Suprapubic skin (tissue), 4 donors: Measurements from ENCODE around the gene RAB8A. TPM values are rescaled to one million over a fixed set of nuclear protein-coding genes. Genes with fewer than 3 reads are reported as not detected.
A peak's percentile ranks its signal among the peaks of the same experiment; 100 is the strongest.

ENCODE experiments used
- DNase-seq, 2 donors: peaks; one replicate each; pipeline ENCODE4 v3.0.0-alpha.2; 2019; ENCODE audit warnings: low spot score in 2 of 2
- H3K27ac ChIP-seq: fragments of 200-600 bp; sonication (generic); one replicate; pipeline ENCODE4 v1.5.1; 2019
- H3K27me3 ChIP-seq: fragments of 200-600 bp; sonication (generic); one replicate; pipeline ENCODE4 v1.5.1; 2019
- H3K36me3 ChIP-seq: fragments of 200-600 bp; sonication (generic); one replicate; pipeline ENCODE4 v1.5.1; 2019
- H3K4me1 ChIP-seq: fragments of 200-600 bp; sonication (generic); one replicate; pipeline ENCODE4 v1.5.1; 2019
- H3K4me3 ChIP-seq: fragments of 200-600 bp; sonication (generic); one replicate; pipeline ENCODE4 v1.5.1; 2019; ENCODE audit warnings: mild to moderate bottlenecking
- H3K9me3 ChIP-seq: fragments of 200-600 bp; sonication (generic); one replicate; pipeline ENCODE4 v1.5.1; 2019
- EP300 ChIP-seq: sonication (generic); formaldehyde crosslinking; IDR thresholded peaks from one replicate; pipeline ENCODE4 v1.6.1; 2017; ENCODE audit warnings: antibody characterized with exemption
- POLR2A ChIP-seq, 2 donors: fragments of 450-650 bp; IDR thresholded peaks; one replicate each; pipeline ENCODE4 v1.6.1; 2017; ENCODE audit warnings: antibody characterized with exemption in 2 of 2, mild to moderate bottlenecking in 2 of 2, moderate library complexity in 2 of 2
- POLR2AphosphoS5 ChIP-seq, 3 donors: sonication (generic); formaldehyde crosslinking; IDR thresholded peaks; one replicate each; pipeline ENCODE4 v1.6.1; 2017; ENCODE audit warnings: antibody characterized with exemption in 3 of 3
- WGBS: methylation state at CpG from one replicate; pipeline ENCODE4 v1.1.5; 2018; 5-methylcytosine and 5-hydroxymethylcytosine counted together
- total RNA-seq, 4 donors: library from RNA; depleted of rRNA; stranded (reverse); fragments of >200 nt; gene quantifications; one replicate each; pipeline ENCODE4 v1.1.0, GENCODE V29; 2016
- TF ChIP-seq, protein P1 (sequence below), 2 donors: fragments of 200-600 bp in 1 of 2; fragments of 450-650 bp in 1 of 2; sonication (generic) in 1 of 2; IDR thresholded peaks; one replicate each; pipeline ENCODE4 v1.5.1; 2016 to 2019; ENCODE audit warnings: antibody characterized with exemption in 2 of 2, mild to moderate bottlenecking in 1 of 2, moderate library complexity in 1 of 2

Gene RAB8A
- total RNA-seq, 4 donors from 2014 or later = 48.9 to 61.9 (median 58.5) TPM

DNA sequence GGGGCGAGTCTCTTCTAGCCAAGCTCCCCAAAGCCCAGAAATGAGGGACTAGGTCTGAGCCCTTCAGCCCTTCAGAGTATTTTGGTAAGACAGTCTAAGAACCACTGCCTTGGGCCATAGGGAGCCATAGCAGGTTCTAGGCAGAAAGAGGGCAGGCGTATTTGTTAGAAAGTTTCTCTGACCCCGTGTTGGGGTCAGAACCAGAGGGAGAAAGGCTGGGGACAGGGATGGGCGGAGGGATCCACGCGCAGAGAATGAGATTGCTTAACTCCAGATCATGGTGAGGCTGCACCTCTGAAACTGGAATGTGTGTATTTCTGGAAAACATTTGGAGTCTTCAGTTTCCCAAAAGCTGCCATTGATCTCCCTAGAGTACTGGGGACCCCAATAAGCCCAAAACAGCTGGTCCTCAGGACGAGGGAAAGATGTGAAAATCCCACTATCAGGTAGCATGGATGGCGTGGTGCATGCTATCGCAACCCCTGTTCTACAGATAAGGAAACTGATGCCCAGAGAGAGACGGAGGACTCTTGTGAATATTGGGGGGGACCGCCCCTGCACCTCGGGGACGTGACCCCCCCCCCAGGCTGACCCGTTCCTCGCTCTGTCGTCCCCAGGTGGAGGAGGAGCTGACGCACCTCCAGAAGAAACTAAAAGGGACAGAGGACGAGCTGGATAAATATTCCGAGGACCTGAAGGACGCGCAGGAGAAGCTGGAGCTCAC is 36.1 kb upstream of the RAB8A start:
- Histone ChIP-seq H3K27ac (peak overlapping the region; percentile 98), H3K4me3 (peak overlapping the region; percentile 97), H3K4me1 (peaks cover 58% of the 10 kb centered on the region), H3K9me3 (no peaks in the 10 kb centered on the region), H3K36me3 (no peaks in the 10 kb centered on the region), H3K27me3 (no peaks in the 10 kb centered on the region)
- DNase-seq = peak in 1 of 2 donors; percentile 61
- no peak for TF ChIP-seq EP300
- no peak for TF ChIP-seq POLR2AphosphoS5 (IDR thresholded peaks at IDR 0.05)
- no peak for TF ChIP-seq POLR2A (IDR thresholded peaks at IDR 0.05)
- TF ChIP-seq, protein P1, sequence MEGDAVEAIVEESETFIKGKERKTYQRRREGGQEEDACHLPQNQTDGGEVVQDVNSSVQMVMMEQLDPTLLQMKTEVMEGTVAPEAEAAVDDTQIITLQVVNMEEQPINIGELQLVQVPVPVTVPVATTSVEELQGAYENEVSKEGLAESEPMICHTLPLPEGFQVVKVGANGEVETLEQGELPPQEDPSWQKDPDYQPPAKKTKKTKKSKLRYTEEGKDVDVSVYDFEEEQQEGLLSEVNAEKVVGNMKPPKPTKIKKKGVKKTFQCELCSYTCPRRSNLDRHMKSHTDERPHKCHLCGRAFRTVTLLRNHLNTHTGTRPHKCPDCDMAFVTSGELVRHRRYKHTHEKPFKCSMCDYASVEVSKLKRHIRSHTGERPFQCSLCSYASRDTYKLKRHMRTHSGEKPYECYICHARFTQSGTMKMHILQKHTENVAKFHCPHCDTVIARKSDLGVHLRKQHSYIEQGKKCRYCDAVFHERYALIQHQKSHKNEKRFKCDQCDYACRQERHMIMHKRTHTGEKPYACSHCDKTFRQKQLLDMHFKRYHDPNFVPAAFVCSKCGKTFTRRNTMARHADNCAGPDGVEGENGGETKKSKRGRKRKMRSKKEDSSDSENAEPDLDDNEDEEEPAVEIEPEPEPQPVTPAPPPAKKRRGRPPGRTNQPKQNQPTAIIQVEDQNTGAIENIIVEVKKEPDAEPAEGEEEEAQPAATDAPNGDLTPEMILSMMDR (IDR thresholded peaks at IDR 0.05) = no peak
- 29% methylated on average over 21 of the region's 21 CpGs for WGBS

DNA sequence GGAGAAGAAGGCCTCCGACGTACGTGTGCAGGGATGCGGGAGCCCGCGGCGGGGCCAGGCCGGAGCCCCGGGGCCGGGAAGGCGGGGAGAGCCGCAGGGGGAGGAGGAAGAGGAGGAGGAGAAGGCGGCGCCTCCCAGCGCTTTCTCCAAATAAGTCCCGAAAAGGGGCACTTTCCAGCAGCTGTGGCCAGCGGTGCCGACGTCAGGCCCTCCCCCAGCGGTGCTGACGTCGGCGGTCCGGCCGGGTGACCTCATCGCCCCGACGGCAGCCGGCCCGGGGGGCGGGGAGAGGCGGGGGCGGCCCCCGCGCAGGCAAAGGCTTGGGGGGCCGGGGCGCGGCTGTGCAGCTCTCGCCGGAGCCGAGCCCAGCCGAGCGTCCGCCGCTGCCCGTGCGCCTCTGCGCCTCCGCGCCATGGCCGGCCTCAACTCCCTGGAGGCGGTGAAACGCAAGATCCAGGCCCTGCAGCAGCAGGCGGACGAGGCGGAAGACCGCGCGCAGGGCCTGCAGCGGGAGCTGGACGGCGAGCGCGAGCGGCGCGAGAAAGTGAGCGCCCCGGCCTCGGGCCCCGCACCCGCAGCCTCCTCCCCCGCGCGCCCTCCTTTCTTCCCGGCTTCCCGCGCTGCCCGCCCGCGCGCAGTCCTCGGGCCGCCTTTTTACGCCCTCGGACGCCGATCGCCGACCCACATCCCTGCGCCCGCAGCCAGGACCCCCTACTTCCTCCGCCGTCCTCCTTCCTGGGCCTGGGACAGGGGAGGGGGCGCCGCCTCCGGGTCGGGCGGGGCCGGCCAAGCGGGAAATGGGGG is 35.3 kb upstream of the RAB8A start, which contains the start of gene TPM4:
Gene TPM4 (plus strand): TSS at position 342 of the 804 bp plus-strand sequence. CDS start 71 bp downstream, at position 413.
- Histone ChIP-seq H3K9me3 (no peaks in the 10 kb centered on the region), H3K4me3 (peak within 1 kb of the TSS; percentile 97), H3K4me1 (peaks cover 53% of the 10 kb centered on the region), H3K27ac (peak within 1 kb of the TSS; percentile 98), H3K36me3 (no peaks in the 10 kb centered on the region), H3K27me3 (no peaks in the 10 kb centered on the region)
- TF ChIP-seq, protein P1 (IDR thresholded peaks at IDR 0.05) = no peak
- peak; percentile 50 for TF ChIP-seq EP300
- TF ChIP-seq POLR2A (IDR thresholded peaks at IDR 0.05) = peak in 1 of 2 donors; percentile 79
- 0% methylated on average over 41 of the region's 101 CpGs for WGBS
- peak; percentile 93 to 97 for DNase-seq

DNA sequence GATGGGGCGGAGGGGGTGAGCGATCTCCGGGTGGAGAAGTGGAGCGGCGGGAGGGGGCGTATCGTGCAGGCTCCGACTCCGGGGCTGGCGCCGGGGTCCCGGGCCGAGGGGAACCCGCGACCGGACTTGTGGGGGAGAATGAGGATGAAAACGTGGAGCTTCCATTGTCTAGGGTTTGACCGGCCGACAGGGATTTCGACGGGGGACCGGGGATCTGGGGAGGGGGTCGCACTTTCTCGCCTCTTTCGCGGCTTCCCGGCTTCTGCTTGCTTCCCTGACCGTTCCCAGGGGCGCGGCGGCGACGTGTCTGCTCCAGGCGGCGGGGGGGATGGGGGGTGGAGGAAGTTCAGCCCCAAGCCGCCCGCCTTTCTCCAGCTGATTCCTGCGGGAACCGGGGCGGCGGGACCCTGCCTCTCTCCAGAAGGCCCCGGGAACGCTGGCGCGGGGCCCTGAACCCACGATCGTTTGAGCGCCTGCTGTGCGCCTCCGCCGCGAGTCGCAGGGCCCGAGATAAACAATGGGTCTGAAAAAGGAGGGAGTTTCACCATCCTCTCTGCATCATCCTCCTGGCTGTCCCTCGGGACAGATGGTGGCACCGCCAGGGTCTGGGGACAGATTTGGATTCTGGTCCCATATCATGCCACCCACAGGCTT is 34.6 kb upstream of the RAB8A start:
- 0% methylated on average over 18 of the region's 56 CpGs for WGBS
- DNase-seq = peak; percentile 80 to 82
- Histone ChIP-seq H3K27me3 (no peaks in the 10 kb centered on the region), H3K36me3 (peaks cover 7% of the 10 kb centered on the region), H3K4me3 (peak overlapping the region; percentile 97), H3K27ac (peak overlapping the region; percentile 98), H3K4me1 (peaks cover 53% of the 10 kb centered on the region), H3K9me3 (no peaks in the 10 kb centered on the region)
- TF ChIP-seq POLR2A (IDR thresholded peaks at IDR 0.05) (no peak), POLR2AphosphoS5 (IDR thresholded peaks at IDR 0.05) (no peak), EP300 (no peak)
- TF ChIP-seq, protein P1 (IDR thresholded peaks at IDR 0.05) = no peak

DNA sequence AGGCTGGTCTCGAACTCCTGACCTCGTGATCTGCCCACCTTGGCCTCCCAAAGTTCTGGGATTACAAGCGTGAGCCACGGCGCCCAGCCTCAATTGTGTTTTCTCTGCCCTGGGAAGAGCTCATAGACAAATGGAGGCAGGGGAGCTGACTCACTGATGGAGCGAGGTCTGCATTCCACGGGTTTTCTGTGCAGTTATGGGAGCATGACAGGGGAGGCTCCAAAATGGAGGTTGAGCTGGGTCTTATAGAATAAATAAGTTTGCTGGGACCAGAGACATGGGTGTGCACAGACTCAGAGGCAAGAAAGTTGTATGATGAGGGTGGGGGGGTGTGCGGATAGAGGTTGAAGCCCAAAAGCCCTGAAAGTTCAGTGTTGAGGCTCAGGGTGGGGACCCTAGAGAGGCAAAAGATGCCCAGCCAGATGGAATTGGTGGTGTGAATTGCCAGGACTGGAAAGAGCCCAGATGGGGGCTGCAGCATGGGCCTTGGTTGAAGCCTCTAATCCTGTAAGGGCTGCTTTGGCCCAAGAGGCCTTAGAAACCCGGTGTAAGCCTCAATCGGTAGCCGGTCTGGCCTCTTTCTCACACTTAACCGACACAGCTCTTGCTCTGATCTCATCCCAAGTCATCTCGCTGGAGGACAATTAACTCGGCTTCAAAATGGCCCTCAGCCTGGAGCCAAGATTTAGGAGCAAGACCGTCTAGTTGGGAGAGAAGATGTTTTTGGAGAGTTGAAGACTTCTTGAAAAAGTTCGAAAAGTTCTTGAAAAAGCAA is 33.5 kb upstream of the RAB8A start:
- no peaks in the 10 kb centered on the region for H3K27me3 ChIP-seq
- peak; percentile 67 to 78 for DNase-seq
- H3K9me3 ChIP-seq = no peaks in the 10 kb centered on the region
- peak overlapping the region; percentile 98 for H3K27ac ChIP-seq
- peaks cover 55% of the 10 kb centered on the region for H3K4me1 ChIP-seq
- TF ChIP-seq, protein P1 (IDR thresholded peaks at IDR 0.05) = no peak
- TF ChIP-seq POLR2AphosphoS5 (IDR thresholded peaks at IDR 0.05) (no peak), POLR2A (IDR thresholded peaks at IDR 0.05) (no peak), EP300 (no peak)
- peak overlapping the region; percentile 97 for H3K4me3 ChIP-seq
- WGBS = 11% methylated on average over 15 of the region's 16 CpGs
- H3K36me3 ChIP-seq = peaks cover 15% of the 10 kb centered on the region
